Prostate gland (tissue), 2 donors: ENCODE results near the gene CPT1B. TPM values are rescaled to one million over a fixed set of nuclear protein-coding genes. Genes with fewer than 3 reads are reported as not detected.

Experiments
- DNase-seq: peaks from one replicate; pipeline ENCODE4 v3.0.0-alpha.2; 2019; ENCODE audit warnings: low spot score
- H3K27ac ChIP-seq, 2 donors: fragments of 200-600 bp; sonication (generic); 2 replicates each; pipeline ENCODE4 v1.5.1; 2017 to 2019
- H3K27me3 ChIP-seq: fragments of 200-600 bp; sonication (generic); replicated peaks from 2 replicates; pipeline ENCODE4 v1.5.1; 2019; ENCODE audit not compliant: insufficient read depth
- H3K36me3 ChIP-seq, 2 donors: fragments of 200-600 bp; sonication (generic); 1 replicate in 1 of 2; 2 replicates in 1 of 2; pipeline versions ENCODE4 v1.5.1 to v1.8.1; 2017 to 2019
- H3K4me1 ChIP-seq: fragments of 200-600 bp; sonication (generic); replicated peaks from 2 replicates; pipeline ENCODE4 v1.5.1; 2019
- H3K4me3 ChIP-seq, 2 donors: fragments of 200-600 bp; sonication (generic); 2 replicates each; pipeline ENCODE4 v1.5.1; 2017 to 2019
- H3K9me3 ChIP-seq: fragments of 200-600 bp; sonication (generic); 2 replicates; pipeline ENCODE4 v1.5.1; 2017
- CTCF ChIP-seq, 4 experiments: fragments of 200-600 bp in 2 of 4; fragments of 450-650 bp in 2 of 4; sonication (generic) in 2 of 4; IDR thresholded peaks; 1 replicate in 3 of 4; 2 replicates in 1 of 4; pipeline ENCODE4 v1.5.1; 2016 to 2019; ENCODE audit warnings: antibody characterized with exemption in 4 of 4, mild to moderate bottlenecking in 2 of 4, moderate library complexity in 2 of 4
- POLR2A ChIP-seq: fragments of 450-650 bp; IDR thresholded peaks from one replicate; pipeline ENCODE4 v1.6.1; 2016; ENCODE audit warnings: antibody characterized with exemption, mild to moderate bottlenecking
- POLR2AphosphoS5 ChIP-seq: sonication (generic); formaldehyde crosslinking; IDR thresholded peaks from one replicate; pipeline ENCODE4 v1.6.1; 2017; ENCODE audit warnings: antibody characterized with exemption
- WGBS: methylation state at CpG from one replicate; pipeline ENCODE4 v1.1.5; 2018; 5-methylcytosine and 5-hydroxymethylcytosine counted together
- intact Hi-C: fragments of 100-400 bp; cut with DNase I; formaldehyde crosslinking; loops from one replicate; pipeline ENCODE4 v1.14.2; 2022
- total RNA-seq, 2 donors: library from RNA; depleted of rRNA; stranded (reverse); fragments of >200 nt; gene quantifications; one replicate each; pipeline ENCODE4 v1.1.0, GENCODE V29; 2016

Gene CPT1B
- total RNA-seq, 2 donors from 2014 or later: 13.1 to 31.4 TPM

GRCh38 chr22:50531546-50531961 lies 46.7 kb downstream of the CPT1B start:
- peaks cover 8% of the 10 kb centered on the region for H3K4me1 ChIP-seq
- H3K4me3 ChIP-seq: peak overlapping the region; percentile 36 to 43
- intact Hi-C loops: no loop called here
- TF ChIP-seq POLR2AphosphoS5 (no peak), POLR2A (peak; percentile 45)
- no peaks in the 10 kb centered on the region for H3K27me3 ChIP-seq
- H3K36me3 ChIP-seq: no peaks in the 10 kb centered on the region
- 2% methylated on average over 44 of the region's 44 CpGs for WGBS
- no peaks in the 10 kb centered on the region for H3K9me3 ChIP-seq
- no peak for DNase-seq
- peak overlapping the region; percentile 65 to 83 for H3K27ac ChIP-seq

GRCh38 chr22:50530877-50531545 lies 47.2 kb downstream of the CPT1B start:
- H3K4me1 ChIP-seq: peaks cover 8% of the 10 kb centered on the region
- intact Hi-C loops: no loop called here
- no peaks in the 10 kb centered on the region for H3K27me3 ChIP-seq
- H3K9me3 ChIP-seq: no peaks in the 10 kb centered on the region
- H3K27ac ChIP-seq: peak overlapping the region; percentile 65 to 83
- WGBS: 9% methylated on average over 48 of the region's 53 CpGs
- H3K36me3 ChIP-seq: no peaks in the 10 kb centered on the region
- peak; percentile 84 for DNase-seq
- peak overlapping the region; percentile 36 to 43 for H3K4me3 ChIP-seq
- TF ChIP-seq CTCF (IDR thresholded peaks at IDR 0.05) (no peak), POLR2A (peak; percentile 93), POLR2AphosphoS5 (peak; percentile 71)

- WGBS: 3% methylated on average over 16 of the region's 21 CpGs
- Histone ChIP-seq H3K4me1 (peaks cover 8% of the 10 kb centered on the region), H3K9me3 (no peaks in the 10 kb centered on the region), H3K27ac (peak overlapping the region; percentile 65 to 83), H3K27me3 (no peaks in the 10 kb centered on the region), H3K36me3 (no peaks in the 10 kb centered on the region), H3K4me3 (peak overlapping the region; percentile 36 to 43)
- TF ChIP-seq POLR2AphosphoS5 (no peak), CTCF (IDR thresholded peaks at IDR 0.05) (no peak), POLR2A (no peak)
- DNase-seq: no peak
- intact Hi-C loops: no loop called here
Observed at GRCh38 chr22:50530580-50530876, 47.7 kb downstream of the CPT1B start.

- TF ChIP-seq POLR2AphosphoS5: peak; percentile 43
- peak in 1 of 4 experiments; percentile 3 for TF ChIP-seq CTCF (IDR thresholded peaks at IDR 0.05)
- peak; percentile 71 for TF ChIP-seq POLR2A
- no peaks in the 10 kb centered on the region for H3K27me3 ChIP-seq
- intact Hi-C loops: no loop called here
Observed at GRCh38 chr22:50529897-50530579, 48.2 kb downstream of the CPT1B start, which contains the start of gene TYMP. Gene TYMP, minus strand, starts transcription at chr22:50530012. Its CDS starts 303 bp downstream, at chr22:50529709.

GRCh38 chr22:50529416-50529896 lies 48.8 kb downstream of the CPT1B start:
- H3K4me1 ChIP-seq: peaks cover 13% of the 10 kb centered on the region
- intact Hi-C loops: no loop called here
- TF ChIP-seq POLR2AphosphoS5 (no peak), CTCF (IDR thresholded peaks at IDR 0.05) (no peak), POLR2A (no peak)
- 3% methylated on average over 28 of the region's 50 CpGs for WGBS
- H3K4me3 ChIP-seq: peak overlapping the region; percentile 36 to 43
- DNase-seq: no peak
- H3K36me3 ChIP-seq: no peaks in the 10 kb centered on the region
- H3K27me3 ChIP-seq: no peaks in the 10 kb centered on the region
- peak overlapping the region; percentile 65 to 83 for H3K27ac ChIP-seq
- H3K9me3 ChIP-seq: no peaks in the 10 kb centered on the region

More at GRCh38 chr22:50529897-50530579, 48.2 kb downstream of the CPT1B start, which contains the start of gene TYMP:
- Histone ChIP-seq H3K36me3 (no peaks in the 10 kb centered on the region), H3K9me3 (no peaks in the 10 kb centered on the region), H3K4me1 (peaks cover 8% of the 10 kb centered on the region), H3K27ac (peak within 1 kb of the TSS; percentile 65 to 83), H3K4me3 (peak within 1 kb of the TSS; percentile 36 to 43)
- WGBS: under 1% methylated on average over 31 of the region's 92 CpGs
- DNase-seq: peak; percentile 72
